ENCODE measurements around the gene PIGU. TPM values are rescaled to one million over a fixed set of nuclear protein-coding genes. Genes with fewer than 3 reads are reported as not detected.

Gene PIGU
- total and polyA plus RNA-seq, 2 of the 13 experiments (the other 11 are each of a cell fraction or from before 2014, with no cell fraction given) = 45.5 to 231 TPM

- TF ChIP-seq BCLAF1 (IDR thresholded peaks at IDR 0.05) (no peak), ZNF720 (CRISPR knock-in tag; IDR thresholded peaks at IDR 0.05) (no peak; the same call in 1 of the 2 replicates), MXD3 (CRISPR knock-in tag; IDR thresholded peaks at IDR 0.05) (peak; percentile 98), SYNCRIP (IDR thresholded peaks at IDR 0.05; ENCODE audit: insufficient read depth, low read depth, low read length) (no peak), CAMTA2 (CRISPR knock-in tag; IDR thresholded peaks at IDR 0.05; ENCODE audit: borderline replicate concordance) (peak; percentile 89), PRPF4 (IDR thresholded peaks at IDR 0.05; ENCODE audit: low read depth, low read length, poor library complexity, severe bottlenecking) (no peak), NCOR1 (IDR thresholded peaks at IDR 0.05; ENCODE audit: borderline replicate concordance, low read length) (0 out of 2 replicates have a peak, but pooled peaks have one; percentile 13), ZNF784 (CRISPR knock-in tag; IDR thresholded peaks at IDR 0.05; ENCODE audit: borderline replicate concordance) (peak; percentile 58; the same call in 1 of the 2 replicates), HNRNPL (IDR thresholded peaks at IDR 0.05; ENCODE audit: low read depth, low read length) (no peak), NAIF1 (CRISPR knock-in tag; IDR thresholded peaks at IDR 0.05; ENCODE audit: borderline replicate concordance) (peak; percentile 95; the same call in 1 of the 2 replicates), MLLT10 (CRISPR knock-in tag; IDR thresholded peaks at IDR 0.05) (no peak), ARID4A (CRISPR knock-in tag; IDR thresholded peaks at IDR 0.05; ENCODE audit: borderline replicate concordance) (peak; percentile 99), SATB2 (CRISPR knock-in tag; IDR thresholded peaks at IDR 0.05) (0 out of 2 replicates have a peak, but pooled peaks have one; percentile 84), ZHX1 (CRISPR knock-in tag; IDR thresholded peaks at IDR 0.05; ENCODE audit: low read depth) (peak; percentile 98), ZBTB38 (CRISPR knock-in tag; IDR thresholded peaks at IDR 0.05) (peak; percentile 80)
These were observed at the start of gene PIGU (continued) for GRCh38 chr20:34676642-34677373.
